Activated CD4-positive, alpha-beta T cell treated with anti-CD3 and anti-CD28 coated beads for 36 hours (primary cell): ENCODE measurements around the gene NTN5. TPM values are rescaled to one million over a fixed set of nuclear protein-coding genes. Genes with fewer than 3 reads are reported as not detected.

Experiments used
- ATAC-seq: fragments of 200-7000 bp; cut with Tn5 transposase; one replicate; pipeline ENCODE4 v1.10.0; 2021; ENCODE audit warnings: mild to moderate bottlenecking, moderate library complexity
- CTCF ChIA-PET: fragments of 350-600 bp; sonication (Branson Sonifier 250); formaldehyde crosslinking; loops from one replicate; lab custom pipeline; 2021; ENCODE audit warnings: antibody characterized with exemption; lab: Charles Lee
- POLR2A ChIA-PET: fragments of 350-600 bp; sonication (Branson Sonifier 250); formaldehyde crosslinking; loops from one replicate; lab custom pipeline; 2021; ENCODE audit warnings: antibody characterized with exemption, inconsistent platforms; lab: Charles Lee
- DNase-seq: peaks from one replicate; pipeline ENCODE4 v3.0.0-alpha.2; 2020
- H3K27ac Mint-ChIP-seq: one replicate; pipeline ENCODE4 v1.8.0; 2021; ENCODE audit warnings: mixed read lengths
- H3K27me3 Mint-ChIP-seq: one replicate; pipeline ENCODE4 v1.8.0; 2021; ENCODE audit warnings: mixed read lengths
- H3K36me3 Mint-ChIP-seq: one replicate; pipeline ENCODE4 v1.8.0; 2021; ENCODE audit warnings: low read depth, mixed read lengths
- H3K4me1 Mint-ChIP-seq: one replicate; pipeline ENCODE4 v1.8.0; 2021; ENCODE audit warnings: mixed read lengths
- H3K4me3 Mint-ChIP-seq: one replicate; pipeline ENCODE4 v1.8.0; 2021; ENCODE audit warnings: mild to moderate bottlenecking, moderate library complexity, mixed read lengths
- H3K9me3 Mint-ChIP-seq: one replicate; pipeline ENCODE4 v1.8.0; 2021; ENCODE audit warnings: low read depth, mixed read lengths
- intact Hi-C, 2 experiments: fragments of 100-400 bp; cut with DNase I in 1 of 2; cut with micrococcal nuclease in 1 of 2; formaldehyde crosslinking; loops; one replicate each; pipeline versions ENCODE4 v1.14.2 to v1.15.1; 2022 to 2024; cut with DNase I, micrococcal nuclease
- total RNA-seq, 2 experiments: library from RNA; stranded (reverse); gene quantifications; one replicate each; pipeline ENCODE4 v1.2.3, GENCODE V29; 2021

Gene NTN5
- total RNA-seq, 2 experiments from 2014 or later = 0.50 to 0.60 TPM

DNA sequence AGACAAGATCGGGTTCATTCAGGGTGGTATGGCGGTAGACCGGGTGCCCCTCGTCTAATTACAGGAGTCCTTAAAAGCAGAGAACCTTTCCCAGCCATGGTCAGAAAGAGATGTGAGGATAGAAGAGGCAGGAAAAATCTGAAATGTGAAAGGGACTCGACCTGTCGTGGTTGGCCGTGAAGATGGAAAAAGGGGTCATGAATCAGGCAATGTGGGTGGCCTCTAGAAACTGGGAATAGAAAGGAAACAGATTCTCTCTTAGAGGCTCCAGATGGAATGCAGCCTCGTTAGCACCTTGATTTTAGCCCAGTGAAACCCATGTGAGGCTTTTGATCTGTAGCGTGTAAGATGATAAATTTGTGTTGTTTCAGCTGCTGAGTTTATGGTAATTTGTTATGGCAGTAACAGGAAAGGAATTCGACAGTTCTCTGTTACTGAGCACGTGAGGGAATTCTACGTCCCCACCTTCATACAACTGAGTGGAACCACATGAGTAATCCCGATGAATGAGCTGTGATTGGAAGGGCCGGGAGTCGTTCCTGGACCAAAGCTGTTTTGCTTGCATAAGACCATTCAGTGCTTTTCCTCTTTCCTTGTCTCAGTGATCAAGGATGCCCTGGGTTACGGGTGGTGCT is 15.9 kb downstream of the NTN5 start:
- Mint-ChIP-seq H3K27ac (no peak overlapping the region), H3K4me1 (peaks cover 14% of the 10 kb centered on the region), H3K36me3 (no peaks in the 10 kb centered on the region), H3K4me3 (no peak overlapping the region), H3K9me3 (no peaks in the 10 kb centered on the region), H3K27me3 (no peaks in the 10 kb centered on the region)
- POLR2A ChIA-PET = no interaction called here
- CTCF ChIA-PET = interaction anchor here (1.4 to 2.3 kb wide), 2 partner anchors 11 to 19 kb away, joined by 5 to 6 read pairs; partner anchors contain the start of gene CA11
- DNase-seq = no peak
- no peak for ATAC-seq
- intact Hi-C loops = no loop called here

DNA sequence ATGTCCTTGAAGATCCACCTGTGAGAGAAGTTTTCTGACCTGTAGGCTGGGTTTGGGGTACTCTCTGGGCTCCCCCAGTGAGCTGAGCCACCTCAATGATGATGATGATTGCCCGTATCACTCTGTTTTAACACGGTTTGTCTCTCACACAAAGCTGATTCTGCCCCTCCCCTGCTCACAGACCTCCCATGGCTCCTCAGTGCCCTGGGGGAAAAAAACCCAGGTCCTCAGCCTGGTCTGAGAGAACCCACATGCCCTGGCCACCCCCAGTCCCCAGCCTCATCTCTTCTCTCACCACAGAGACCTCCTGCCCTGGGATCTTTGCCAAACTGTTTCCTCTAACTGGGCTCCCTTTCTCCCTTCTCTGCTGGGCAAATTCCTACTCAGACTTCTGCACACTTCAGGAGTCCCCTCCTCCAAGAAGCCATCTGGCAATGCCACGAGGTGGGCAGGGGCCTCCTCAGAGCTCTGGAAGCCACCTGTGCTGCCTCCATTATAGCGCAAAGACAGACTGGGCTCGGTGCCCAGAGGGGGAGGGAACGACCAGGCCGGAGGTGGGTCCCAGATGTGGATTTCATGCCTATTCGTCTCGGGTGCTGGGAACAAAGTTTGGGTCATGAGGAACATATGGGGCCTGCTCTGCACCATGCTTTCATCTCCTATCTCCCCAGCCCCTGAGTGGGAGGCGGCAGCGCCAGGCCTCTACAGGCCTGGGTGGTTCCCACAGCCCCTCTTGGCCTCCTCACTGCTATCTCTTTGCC is 18.3 kb downstream of the NTN5 start:
- Mint-ChIP-seq H3K4me3 (no peak overlapping the region), H3K27ac (no peak overlapping the region), H3K27me3 (no peaks in the 10 kb centered on the region), H3K4me1 (peaks cover 16% of the 10 kb centered on the region), H3K36me3 (no peaks in the 10 kb centered on the region), H3K9me3 (no peaks in the 10 kb centered on the region)
- ChIA-PET POLR2A (no interaction called here), CTCF (no interaction called here)
- no peak for DNase-seq
- intact Hi-C loops = no loop called here
- ATAC-seq = no peak

DNA sequence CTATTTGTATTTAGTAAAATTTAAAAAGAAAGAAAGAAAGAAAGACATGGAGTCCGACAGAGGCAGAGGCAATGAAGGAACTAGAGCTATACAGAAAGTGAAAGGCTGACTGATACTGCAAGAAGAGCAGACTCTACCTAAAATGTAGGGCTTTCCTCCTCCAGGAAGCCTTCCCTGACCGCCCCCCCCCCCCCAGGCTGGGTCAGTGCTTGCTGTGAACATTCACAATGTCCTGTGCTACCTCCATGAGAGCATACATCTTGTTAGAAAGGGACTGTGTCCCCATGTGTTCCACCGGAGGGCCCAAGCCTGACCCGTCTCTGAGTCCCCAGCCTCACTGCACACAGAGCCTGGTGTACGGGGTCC is 21.2 kb downstream of the NTN5 start:
- DNase-seq = no peak
- intact Hi-C loops = no loop called here
- POLR2A ChIA-PET = interaction anchor here (0.6 kb wide), 1 partner anchor 186 kb away, joined by 4 read pairs; no protein-coding TSS in a partner anchor
- no peak overlapping the region for H3K4me3 Mint-ChIP-seq
- H3K36me3 Mint-ChIP-seq = no peaks in the 10 kb centered on the region
- no peak for ATAC-seq
- CTCF ChIA-PET = no interaction called here
- H3K4me1 Mint-ChIP-seq = peaks cover 36% of the 10 kb centered on the region
- H3K27ac Mint-ChIP-seq = no peak overlapping the region
- H3K9me3 Mint-ChIP-seq = no peaks in the 10 kb centered on the region
- no peaks in the 10 kb centered on the region for H3K27me3 Mint-ChIP-seq

DNA sequence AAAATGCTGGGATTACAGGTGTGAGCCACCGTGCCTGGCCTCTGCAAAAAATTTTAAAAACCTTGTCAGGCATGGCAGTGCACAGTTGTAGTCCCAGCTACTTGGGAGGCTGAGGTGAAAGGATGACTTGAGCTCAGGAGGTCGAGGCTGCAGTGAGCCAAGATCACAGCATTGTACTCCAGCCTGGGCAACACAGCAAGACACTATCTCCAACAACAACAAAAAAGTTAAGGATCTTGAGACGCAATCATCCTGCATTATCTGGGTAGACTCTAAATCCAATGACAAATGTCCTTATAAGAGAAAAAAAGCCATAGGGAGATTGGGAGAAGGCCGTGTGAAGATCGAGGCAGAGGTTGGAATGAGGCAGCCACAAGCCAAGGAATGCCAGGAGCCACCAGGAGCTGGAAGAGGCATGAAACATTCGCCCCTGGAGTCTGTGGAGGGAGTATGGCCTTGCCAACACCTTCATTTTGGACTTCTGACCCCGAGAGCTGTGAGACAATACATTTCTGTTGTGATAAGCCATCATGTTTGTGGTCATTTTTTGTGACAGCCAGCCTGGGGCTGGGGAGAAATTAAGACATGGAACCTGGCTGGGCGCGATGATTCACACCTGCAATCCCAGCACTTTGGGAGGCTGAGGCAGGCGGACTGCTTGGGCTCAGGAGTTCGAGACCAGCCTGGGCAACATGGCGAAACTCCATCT is 21.7 kb downstream of the NTN5 start:
- H3K27ac Mint-ChIP-seq = no peak overlapping the region
- H3K9me3 Mint-ChIP-seq = no peaks in the 10 kb centered on the region
- DNase-seq (no peak), ATAC-seq (no peak)
- no peaks in the 10 kb centered on the region for H3K36me3 Mint-ChIP-seq
- peaks cover 39% of the 10 kb centered on the region for H3K4me1 Mint-ChIP-seq
- ChIA-PET POLR2A (interaction anchor here (0.6 kb wide), 1 partner anchor 186 kb away, joined by 4 read pairs; no protein-coding TSS in a partner anchor), CTCF (interaction anchor here (0.8 kb wide), 1 partner anchor 140 kb away, joined by 4 read pairs; no protein-coding TSS in a partner anchor)
- no peaks in the 10 kb centered on the region for H3K27me3 Mint-ChIP-seq
- intact Hi-C loops = no loop called here
- no peak overlapping the region for H3K4me3 Mint-ChIP-seq

DNA sequence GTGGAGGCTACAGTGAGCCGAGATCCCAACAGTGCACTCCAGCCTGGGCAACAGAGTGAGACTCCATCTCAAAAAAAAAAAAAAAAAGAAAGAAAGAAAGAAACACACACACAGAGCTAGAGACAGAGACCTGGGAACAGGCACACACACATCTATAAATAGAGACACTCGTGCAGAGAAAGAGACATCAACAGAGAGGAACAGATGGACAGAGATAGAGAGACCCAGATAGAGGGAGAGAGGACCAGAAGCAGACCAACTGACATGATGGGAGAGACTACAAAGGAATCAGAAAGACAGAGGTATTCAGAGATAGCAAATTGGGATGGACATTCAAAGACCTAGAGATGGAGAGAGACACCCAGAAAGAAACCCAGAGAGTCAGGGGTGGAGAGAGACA is 24.7 kb downstream of the NTN5 start:
- Mint-ChIP-seq H3K27ac (peak overlapping the region; percentile 40), H3K4me3 (no peak overlapping the region), H3K4me1 (peaks cover 55% of the 10 kb centered on the region), H3K36me3 (no peaks in the 10 kb centered on the region), H3K9me3 (no peaks in the 10 kb centered on the region), H3K27me3 (no peaks in the 10 kb centered on the region)
- ATAC-seq (no peak), DNase-seq (no peak)
- intact Hi-C loops = loop anchor here in 1 of 2 experiments (5.0 kb wide), 1 partner anchor 194 kb away; no protein-coding TSS in a partner anchor
- ChIA-PET CTCF (interaction anchor here (0.6 kb wide), 1 partner anchor 28 kb away, joined by 3 read pairs; no protein-coding TSS in a partner anchor), POLR2A (no interaction called here)

DNA sequence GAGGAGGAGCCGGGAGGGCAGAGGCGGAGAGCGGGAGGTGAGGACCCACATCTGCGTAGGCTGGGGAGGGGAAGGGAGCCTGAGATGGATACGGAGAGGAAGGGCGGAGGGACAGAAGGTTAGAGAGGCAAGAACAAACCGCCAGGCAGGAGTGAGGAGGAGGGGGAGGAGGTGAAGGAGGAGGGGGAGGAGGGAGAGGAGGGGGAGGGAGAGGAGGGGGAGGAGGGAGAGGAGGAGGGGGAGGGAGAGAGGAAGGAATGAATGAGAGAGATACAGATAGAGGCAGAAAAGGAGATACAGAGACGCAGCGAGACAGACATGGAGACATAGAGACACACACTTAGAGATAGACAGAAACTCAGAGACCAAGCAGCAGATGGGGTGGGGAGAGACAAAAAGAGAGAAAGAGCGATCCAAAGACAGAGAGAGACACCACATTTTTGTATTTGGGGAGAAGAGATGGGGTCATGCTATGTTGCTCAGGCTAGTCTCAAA is 26.0 kb downstream of the NTN5 start:
- CTCF ChIA-PET = interaction anchor here (1.0 to 2.4 kb wide), 6 partner anchors 12 to 347 kb away, joined by 3 to 13 read pairs (median 4); partner anchors contain the start of genes GYS1 and RUVBL2
- Mint-ChIP-seq H3K36me3 (no peaks in the 10 kb centered on the region), H3K4me1 (peaks cover 46% of the 10 kb centered on the region), H3K27ac (peak overlapping the region; percentile 70), H3K4me3 (peak overlapping the region; percentile 79), H3K9me3 (no peaks in the 10 kb centered on the region), H3K27me3 (no peaks in the 10 kb centered on the region)
- DNase-seq (no peak), ATAC-seq (no peak)
- POLR2A ChIA-PET = interaction anchor here (1.7 kb wide), 1 partner anchor 12 kb away, joined by 7 read pairs; no protein-coding TSS in a partner anchor
- intact Hi-C loops = loop anchor here (1.0 to 5.0 kb wide), 13 partner anchors 8 to 347 kb away; partner anchors contain the start of genes GYS1 (in 1 of the 2), RPL18 (in 1 of the 2), RUVBL2 (in 1 of the 2) and SPHK2 (in 1 of the 2)

DNA sequence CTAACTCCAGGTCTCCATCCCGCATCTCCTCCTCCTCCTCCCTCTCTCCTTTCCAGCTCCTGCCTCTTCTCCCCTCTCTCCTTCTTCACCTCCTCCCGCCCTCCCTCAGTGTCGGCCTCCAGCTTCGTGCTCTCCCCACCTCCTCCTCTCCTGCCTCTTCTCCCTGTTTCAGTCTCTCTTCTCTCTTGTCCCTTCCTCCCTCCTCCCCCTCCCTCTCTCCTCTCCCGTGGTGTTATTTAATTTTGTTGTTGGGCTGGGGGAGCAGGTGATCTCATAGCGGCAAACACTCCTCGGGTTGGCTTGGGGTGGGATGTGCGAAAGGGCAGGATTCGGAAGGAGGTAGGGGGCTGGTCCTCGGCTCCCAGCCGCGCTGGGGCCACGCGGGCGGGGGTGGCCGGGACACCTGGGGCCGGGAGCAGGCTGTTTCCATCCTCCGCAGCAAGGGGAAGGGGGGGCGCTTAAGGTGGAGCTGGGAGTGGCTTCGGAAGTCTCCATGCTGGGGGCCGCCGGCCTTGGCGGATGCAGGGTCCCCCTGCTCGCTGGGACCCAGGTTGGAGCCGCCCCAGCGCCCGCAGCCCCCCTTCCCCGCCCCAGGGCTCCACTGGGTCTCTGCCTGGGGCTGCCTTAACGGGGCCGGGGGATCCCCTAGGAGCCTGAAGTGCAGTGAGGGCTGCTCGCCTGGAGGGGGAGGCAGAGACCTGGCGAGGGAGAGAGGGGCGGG is 26.7 kb downstream of the NTN5 start, which contains the start of gene CA11:
TSS of gene CA11 (minus strand) at position 187 of the 721 bp plus-strand sequence. CDS start 555 bp downstream, outside the sequence.
- ChIA-PET POLR2A (interaction anchor here (1.2 to 2.2 kb wide), 3 partner anchors 12 to 347 kb away, joined by 4 to 9 read pairs (median 7); partner anchors contain the start of genes GYS1, RPL18, RUVBL2 and SPHK2), CTCF (interaction anchor here (0.6 to 2.4 kb wide), 12 partner anchors 12 to 347 kb away, joined by 3 to 13 read pairs (median 4); partner anchors contain the start of genes GYS1 and RUVBL2)
- Mint-ChIP-seq H3K36me3 (no peaks in the 10 kb centered on the region), H3K27ac (peak within 1 kb of the TSS; percentile 88), H3K4me1 (peaks cover 44% of the 10 kb centered on the region), H3K4me3 (peak within 1 kb of the TSS; percentile 79), H3K27me3 (no peaks in the 10 kb centered on the region), H3K9me3 (no peaks in the 10 kb centered on the region)
- ATAC-seq = peak; percentile 85
- peak; percentile 96 for DNase-seq
- intact Hi-C loops = loop anchor here (1.0 to 5.0 kb wide), 13 partner anchors 8 to 347 kb away; partner anchors contain the start of genes GYS1 (in 1 of the 2), RPL18 (in 1 of the 2), RUVBL2 (in 1 of the 2) and SPHK2 (in 1 of the 2)

DNA sequence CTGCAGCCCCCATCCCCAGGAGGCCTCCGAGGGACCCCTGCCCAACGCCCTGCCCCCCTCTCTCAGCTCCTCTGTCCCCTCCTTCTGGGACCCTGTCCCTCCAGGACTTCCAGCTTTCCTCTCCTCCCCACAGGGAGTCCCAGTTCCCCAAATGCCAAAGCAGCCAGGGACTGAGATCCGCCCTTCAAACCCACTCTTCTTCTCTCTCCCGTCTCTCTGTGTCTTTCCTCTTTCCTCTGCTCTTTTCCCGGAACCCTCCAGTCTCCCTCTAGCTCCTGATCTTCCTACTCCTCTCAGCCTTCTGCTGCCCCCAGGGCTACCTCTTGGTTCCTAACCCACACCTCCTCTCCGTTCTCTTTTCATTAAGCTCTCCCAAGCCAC is 27.2 kb downstream of the NTN5 start:
- Mint-ChIP-seq H3K27ac (peak overlapping the region; percentile 88), H3K4me3 (peak overlapping the region; percentile 79), H3K4me1 (peaks cover 42% of the 10 kb centered on the region), H3K27me3 (no peaks in the 10 kb centered on the region), H3K36me3 (no peaks in the 10 kb centered on the region), H3K9me3 (no peaks in the 10 kb centered on the region)
- ChIA-PET CTCF (interaction anchor here (0.6 to 2.4 kb wide), 14 partner anchors 11 to 348 kb away, joined by 3 to 13 read pairs (median 4); partner anchors contain the start of genes GYS1, RPL18, RUVBL2 and SPHK2), POLR2A (interaction anchor here (1.2 to 2.2 kb wide), 3 partner anchors 11 to 348 kb away, joined by 4 to 9 read pairs (median 7); partner anchors contain the start of genes GYS1, RPL18, RUVBL2 and SPHK2)
- DNase-seq (no peak), ATAC-seq (no peak)
- intact Hi-C loops = loop anchor here in 1 of 2 experiments (5.0 kb wide), 1 partner anchor 197 kb away; no protein-coding TSS in a partner anchor

DNA sequence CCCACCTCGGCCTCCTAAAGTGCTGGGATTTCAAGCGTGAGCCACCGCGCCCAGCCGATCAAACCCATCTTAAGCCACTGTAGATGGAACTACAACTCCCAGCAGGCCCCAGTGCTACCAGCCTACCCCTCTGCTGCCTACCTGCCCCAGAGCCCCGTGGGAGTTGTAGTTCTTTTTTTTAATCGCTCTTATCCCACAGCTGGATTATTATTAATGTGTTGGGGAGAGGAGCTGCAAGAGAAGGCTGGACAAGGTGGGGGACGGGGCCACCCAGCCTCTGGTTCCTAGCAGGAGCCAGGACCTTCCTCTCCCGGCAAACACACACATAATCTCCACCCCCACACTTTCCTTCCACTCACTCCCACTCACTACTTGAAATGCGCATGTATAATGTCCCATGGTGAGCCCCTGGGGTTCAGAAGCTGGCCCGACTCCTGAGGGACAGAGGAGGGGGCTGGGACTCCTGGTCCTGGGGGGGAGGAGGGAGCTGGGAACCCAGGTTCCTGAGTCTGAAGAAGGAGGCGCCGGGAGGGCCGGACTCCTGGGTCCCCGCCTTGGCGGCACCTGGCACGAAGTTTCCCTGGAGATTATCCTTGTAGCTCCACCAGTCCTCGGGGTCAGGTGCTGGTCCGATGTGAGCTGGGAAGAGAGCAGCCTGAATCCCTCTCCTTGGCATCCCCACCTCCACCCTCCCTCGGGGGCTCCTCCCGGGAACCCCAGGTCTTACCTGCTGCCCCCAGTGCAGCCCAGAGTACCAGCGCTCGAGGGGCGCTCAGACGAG is 27.8 kb downstream of the NTN5 start:
- Mint-ChIP-seq H3K4me3 (peak overlapping the region; percentile 79), H3K4me1 (peaks cover 43% of the 10 kb centered on the region), H3K9me3 (no peaks in the 10 kb centered on the region), H3K27ac (peak overlapping the region; percentile 88), H3K27me3 (no peaks in the 10 kb centered on the region), H3K36me3 (no peaks in the 10 kb centered on the region)
- ATAC-seq = peak; percentile 67
- intact Hi-C loops = loop anchor here in 1 of 2 experiments (5.0 kb wide), 1 partner anchor 197 kb away; no protein-coding TSS in a partner anchor
- CTCF ChIA-PET = interaction anchor here (0.6 to 2.4 kb wide), 9 partner anchors 11 to 327 kb away, joined by 3 to 13 read pairs (median 4); partner anchors contain the start of genes HSD17B14, RPL18 and SPHK2
- peak; percentile 88 for DNase-seq
- POLR2A ChIA-PET = interaction anchor here (1.2 to 2.2 kb wide), 3 partner anchors 11 to 348 kb away, joined by 4 to 9 read pairs (median 7); partner anchors contain the start of genes GYS1, RPL18, RUVBL2 and SPHK2
